ENCODE data around the gene VAT1L. TPM values are rescaled to one million over a fixed set of nuclear protein-coding genes. Genes with fewer than 3 reads are reported as not detected.

The VAT1L gene
- total RNA-seq, 1 experiment from 2014 or later = not detected

- DNase-seq (ENCODE audit: low read depth) = no peak
Observed at GRCh38 chr16:77868478-77868877, 80.1 kb downstream of the VAT1L start.

- DNase-seq (ENCODE audit: low read depth) = no peak
Observed at GRCh38 chr16:77869997-77870813, 81.8 kb downstream of the VAT1L start.

- no peak for DNase-seq (ENCODE audit: low read depth)
Observed at GRCh38 chr16:77871932-77872331, 83.6 kb downstream of the VAT1L start.

GRCh38 chr16:77873066-77873465 is 84.7 kb downstream of the VAT1L start:
- DNase-seq (ENCODE audit: low read depth) = no peak

GRCh38 chr16:77874347-77874746 is 86.0 kb downstream of the VAT1L start:
- no peak for DNase-seq (ENCODE audit: low read depth)

GRCh38 chr16:77876776-77877175 is 88.4 kb downstream of the VAT1L start:
- DNase-seq (ENCODE audit: low read depth) = no peak

- no peak for DNase-seq (ENCODE audit: low read depth)
Observed at GRCh38 chr16:77877712-77878347, 89.5 kb downstream of the VAT1L start.

GRCh38 chr16:77881355-77882030 is 93.1 kb downstream of the VAT1L start:
- DNase-seq (ENCODE audit: low read depth) = no peak

- no peak for DNase-seq (ENCODE audit: low read depth)
Observed at GRCh38 chr16:77882358-77882757, 94.0 kb downstream of the VAT1L start.

GRCh38 chr16:77885571-77886295 is 97.4 kb downstream of the VAT1L start:
- DNase-seq (ENCODE audit: low read depth) = no peak

GRCh38 chr16:77888871-77889270 is 100.5 kb downstream of the VAT1L start:
- no peak for DNase-seq (ENCODE audit: low read depth)

GRCh38 chr16:77890075-77890474 is 101.7 kb downstream of the VAT1L start:
- no peak for DNase-seq (ENCODE audit: low read depth)

GRCh38 chr16:77894162-77894561 is 105.8 kb downstream of the VAT1L start:
- DNase-seq (ENCODE audit: low read depth) = no peak

- DNase-seq (ENCODE audit: low read depth) = no peak
Observed at GRCh38 chr16:77895962-77896361, 107.6 kb downstream of the VAT1L start.

GRCh38 chr16:77896415-77897128 is 108.2 kb downstream of the VAT1L start:
- no peak for DNase-seq (ENCODE audit: low read depth)

- no peak for DNase-seq (ENCODE audit: low read depth)
Observed at GRCh38 chr16:77897129-77897437, 108.7 kb downstream of the VAT1L start.

GRCh38 chr16:77897831-77898605 is 109.7 kb downstream of the VAT1L start:
- DNase-seq (ENCODE audit: low read depth) = no peak

GRCh38 chr16:77898671-77899211 is 110.4 kb downstream of the VAT1L start:
- DNase-seq (ENCODE audit: low read depth) = no peak

- no peak for DNase-seq (ENCODE audit: low read depth)
Observed at GRCh38 chr16:77899416-77899815, 111.1 kb downstream of the VAT1L start.

- DNase-seq (ENCODE audit: low read depth) = no peak
Observed at GRCh38 chr16:77905374-77905920, 117.1 kb downstream of the VAT1L start.
